Measurements from ENCODE around the gene EXO1. TPM values are rescaled to one million over a fixed set of nuclear protein-coding genes. Genes with fewer than 3 reads are reported as not detected.

Gene EXO1
- polyA plus RNA-seq, 1 donor (not counting 4 experiments of a cell fraction or from before 2014, with no cell fraction given) = 5.4 TPM

DNA sequence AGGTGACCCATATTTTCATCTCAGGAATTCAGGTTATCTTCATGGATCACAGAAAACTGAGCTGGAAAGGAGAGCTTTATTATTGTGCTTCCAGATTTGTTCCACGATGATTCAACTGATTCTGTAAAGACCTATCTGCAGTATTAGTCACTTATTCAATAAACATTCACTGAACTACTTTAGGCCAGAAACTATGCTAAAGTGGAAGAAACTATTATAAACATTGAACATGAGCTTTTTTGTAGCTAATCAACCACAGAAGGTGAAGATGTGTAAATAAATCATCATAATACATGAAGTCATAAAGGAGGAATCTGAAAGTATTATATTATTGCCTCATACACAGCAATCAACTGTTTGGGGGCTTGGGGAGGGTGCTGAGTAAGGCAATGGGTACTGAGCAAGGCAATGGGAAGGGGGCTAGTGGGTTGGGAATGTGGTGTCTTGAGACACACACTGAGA is 30.6 kb upstream of the EXO1 start:
- H3K9me3 ChIP-seq (ENCODE audit: control insufficient read depth, low read depth, low read length) = no peaks in the 10 kb centered on the region
- no peaks in the 10 kb centered on the region for H3K79me2 ChIP-seq (ENCODE audit: control insufficient read depth, insufficient read depth, low read length)
- no peaks in the 10 kb centered on the region for H3K4me1 ChIP-seq (ENCODE audit: control insufficient read depth, extremely low read depth, insufficient read depth, low read length)
- dilution Hi-C loops (cut with MboI; ENCODE audit: extremely low pct_ligation_motif_present, low sequenced_read_pairs) = no loop called here
- no peaks in the 10 kb centered on the region for H4K20me1 ChIP-seq (ENCODE audit: control insufficient read depth, extremely low read depth, insufficient read depth, low read length)
- no peaks in the 10 kb centered on the region for H3K9me1 ChIP-seq (ENCODE audit: control insufficient read depth, extremely low read depth, insufficient read depth, low read length)
- DNase-seq (ENCODE audit: low read depth, low spot score) (no peak), FAIRE-seq (no peak)
- H3K36me3 ChIP-seq (ENCODE audit: control insufficient read depth in 2 of 2, extremely low read depth in 1 of 2, insufficient read depth in 2 of 2, low read length in 2 of 2) = no peaks in the 10 kb centered on the region
- H2AFZ ChIP-seq (ENCODE audit: control insufficient read depth, low read length) = no peak overlapping the region
- no peak overlapping the region for H3K9ac ChIP-seq (ENCODE audit: control insufficient read depth, extremely low read depth, insufficient read depth, low read length)
- H3K4me3 ChIP-seq (ENCODE audit: control insufficient read depth in 2 of 3, extremely low read depth in 1 of 3, insufficient read depth in 2 of 3, low read depth in 1 of 3, low read length in 3 of 3) = no peak overlapping the region
- H3K27ac ChIP-seq (ENCODE audit: control insufficient read depth, insufficient read depth, low read length) = no peak overlapping the region
- TF ChIP-seq, protein P1, sequence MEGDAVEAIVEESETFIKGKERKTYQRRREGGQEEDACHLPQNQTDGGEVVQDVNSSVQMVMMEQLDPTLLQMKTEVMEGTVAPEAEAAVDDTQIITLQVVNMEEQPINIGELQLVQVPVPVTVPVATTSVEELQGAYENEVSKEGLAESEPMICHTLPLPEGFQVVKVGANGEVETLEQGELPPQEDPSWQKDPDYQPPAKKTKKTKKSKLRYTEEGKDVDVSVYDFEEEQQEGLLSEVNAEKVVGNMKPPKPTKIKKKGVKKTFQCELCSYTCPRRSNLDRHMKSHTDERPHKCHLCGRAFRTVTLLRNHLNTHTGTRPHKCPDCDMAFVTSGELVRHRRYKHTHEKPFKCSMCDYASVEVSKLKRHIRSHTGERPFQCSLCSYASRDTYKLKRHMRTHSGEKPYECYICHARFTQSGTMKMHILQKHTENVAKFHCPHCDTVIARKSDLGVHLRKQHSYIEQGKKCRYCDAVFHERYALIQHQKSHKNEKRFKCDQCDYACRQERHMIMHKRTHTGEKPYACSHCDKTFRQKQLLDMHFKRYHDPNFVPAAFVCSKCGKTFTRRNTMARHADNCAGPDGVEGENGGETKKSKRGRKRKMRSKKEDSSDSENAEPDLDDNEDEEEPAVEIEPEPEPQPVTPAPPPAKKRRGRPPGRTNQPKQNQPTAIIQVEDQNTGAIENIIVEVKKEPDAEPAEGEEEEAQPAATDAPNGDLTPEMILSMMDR (optimal IDR thresholded peaks at IDR 0.05 in 1 of 3, IDR thresholded peaks at IDR 0.05 in 1 of 3, conservative IDR thresholded peaks at IDR 0.05 in 1 of 3; ENCODE audit: extremely low read depth in 1 of 3, insufficient read depth in 2 of 3, low read length in 3 of 3) = no peak
- no peak for TF ChIP-seq EZH2 (IDR thresholded peaks at IDR 0.05; ENCODE audit: low read length)
- no peaks in the 10 kb centered on the region for H3K27me3 ChIP-seq (ENCODE audit: control insufficient read depth, extremely low read depth, insufficient read depth, low read length)
- no peak overlapping the region for H3K4me2 ChIP-seq (ENCODE audit: control insufficient read depth, extremely low read depth, insufficient read depth, low read depth, low read length)

DNA sequence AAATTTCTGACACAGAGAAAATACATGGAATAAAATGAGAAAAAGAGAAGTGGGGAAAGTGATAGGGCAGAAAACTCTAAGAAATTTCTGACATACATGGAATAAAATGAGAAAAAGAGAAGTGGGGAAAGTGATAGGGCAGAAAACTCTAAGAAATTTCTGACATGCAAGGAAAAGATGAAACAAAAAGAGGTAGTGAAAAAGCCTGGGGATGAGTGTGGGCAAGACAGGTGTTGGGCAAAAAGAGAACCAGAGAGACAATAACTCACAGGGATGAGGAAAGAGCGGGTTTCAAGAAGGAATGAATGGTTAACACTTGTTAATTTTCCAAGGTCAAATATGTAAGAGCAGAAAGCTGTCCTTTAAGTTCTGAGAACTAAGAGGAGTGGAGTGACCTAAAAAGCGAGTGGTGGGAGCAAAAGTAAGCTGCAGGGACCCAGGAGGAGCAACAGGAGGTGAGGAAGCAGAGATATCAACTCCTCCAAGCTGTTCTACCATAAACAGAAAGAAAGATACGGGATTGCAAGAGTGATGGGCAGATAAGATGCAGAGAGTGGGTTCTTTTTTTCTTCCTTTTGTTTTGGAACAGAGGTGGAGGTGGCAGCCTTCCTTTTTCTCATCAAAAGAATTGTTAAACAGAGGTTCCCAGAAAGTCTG is 29.9 kb upstream of the EXO1 start:
- Histone ChIP-seq H3K9me3 (ENCODE audit: control insufficient read depth, low read depth, low read length) (no peaks in the 10 kb centered on the region), H3K79me2 (ENCODE audit: control insufficient read depth, insufficient read depth, low read length) (no peaks in the 10 kb centered on the region), H3K9me1 (ENCODE audit: control insufficient read depth, extremely low read depth, insufficient read depth, low read length) (no peaks in the 10 kb centered on the region), H3K27ac (ENCODE audit: control insufficient read depth, insufficient read depth, low read length) (no peak overlapping the region), H3K4me3 (ENCODE audit: control insufficient read depth in 2 of 3, extremely low read depth in 1 of 3, insufficient read depth in 2 of 3, low read depth in 1 of 3, low read length in 3 of 3) (no peak overlapping the region), H3K4me1 (ENCODE audit: control insufficient read depth, extremely low read depth, insufficient read depth, low read length) (no peaks in the 10 kb centered on the region), H2AFZ (ENCODE audit: control insufficient read depth, low read length) (no peak overlapping the region), H3K36me3 (ENCODE audit: control insufficient read depth in 2 of 2, extremely low read depth in 1 of 2, insufficient read depth in 2 of 2, low read length in 2 of 2) (no peaks in the 10 kb centered on the region), H3K27me3 (ENCODE audit: control insufficient read depth, extremely low read depth, insufficient read depth, low read length) (no peaks in the 10 kb centered on the region), H3K4me2 (ENCODE audit: control insufficient read depth, extremely low read depth, insufficient read depth, low read depth, low read length) (no peak overlapping the region), H3K9ac (ENCODE audit: control insufficient read depth, extremely low read depth, insufficient read depth, low read length) (no peak overlapping the region), H4K20me1 (ENCODE audit: control insufficient read depth, extremely low read depth, insufficient read depth, low read length) (no peaks in the 10 kb centered on the region)
- no peak for TF ChIP-seq EZH2 (IDR thresholded peaks at IDR 0.05; ENCODE audit: low read length)
- TF ChIP-seq, protein P1 (optimal IDR thresholded peaks at IDR 0.05 in 1 of 3, IDR thresholded peaks at IDR 0.05 in 1 of 3, conservative IDR thresholded peaks at IDR 0.05 in 1 of 3; ENCODE audit: extremely low read depth in 1 of 3, insufficient read depth in 2 of 3, low read length in 3 of 3) = no peak
- DNase-seq (ENCODE audit: low read depth, low spot score) = no peak
- dilution Hi-C loops (cut with MboI; ENCODE audit: extremely low pct_ligation_motif_present, low sequenced_read_pairs) = no loop called here
- FAIRE-seq = no peak

All from keratinocyte (primary cell).